ENCODE results near the gene FFAR2. TPM values are rescaled to one million over a fixed set of nuclear protein-coding genes. Genes with fewer than 3 reads are reported as not detected.

The FFAR2 gene
- total RNA-seq, 1 experiment from 2014 or later, result not detected

DNA sequence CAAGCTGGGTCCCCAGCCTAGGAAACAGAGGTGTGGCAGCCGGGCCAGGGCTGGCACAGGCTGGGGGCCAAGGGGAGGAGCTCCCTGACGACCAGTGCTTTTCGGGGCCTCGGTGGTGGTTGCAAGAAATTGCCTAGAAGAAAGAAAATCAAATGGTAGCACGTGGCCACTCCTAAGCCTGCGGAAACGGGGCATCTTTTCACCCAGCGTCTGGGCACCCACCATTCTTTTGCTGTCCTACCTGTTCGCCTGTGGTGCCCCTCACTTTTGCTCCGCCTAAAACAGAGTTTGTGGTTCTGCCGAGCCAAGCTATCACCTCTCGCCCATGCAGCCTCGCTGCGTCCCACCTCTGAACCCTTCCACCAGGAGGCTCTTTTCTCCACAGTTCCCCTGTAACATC lies 49.3 kb downstream of the FFAR2 start:
- H3K9me3 Mint-ChIP-seq, result no peaks in the 10 kb centered on the region
- no peak overlapping the region for H2BK15ac ChIP-seq (ENCODE audit: low read depth, low read length)
- H3T11ph ChIP-seq (ENCODE audit: low read length), result no peak overlapping the region
- H3K27me3 Mint-ChIP-seq (ENCODE audit: low read depth), result peaks cover 12% of the 10 kb centered on the region
- H3K27ac ChIP-seq (ENCODE audit: insufficient read length, low read depth, low read length), result no peak overlapping the region
- no peak for DNase-seq
- no peaks in the 10 kb centered on the region for H3K79me1 ChIP-seq (ENCODE audit: insufficient read depth, low read depth, low read length, poor library complexity, severe bottlenecking)
- H3K4ac ChIP-seq (ENCODE audit: low read depth, low read length), result no peak overlapping the region
- no peaks in the 10 kb centered on the region for H3K4me1 ChIP-seq (ENCODE audit: insufficient read depth, low read length)
- H3K9ac ChIP-seq (ENCODE audit: extremely low read depth, insufficient read length, low read length), result no peak overlapping the region
- H3K4me3 Mint-ChIP-seq, result no peak overlapping the region
- WGBS (ENCODE audit: extremely low coverage, insufficient read length, low lambda C conversion rate), result no CpG with 5 or more reads among the region's 14 CpGs
- H3K9me3 ChIP-seq (ENCODE audit: control insufficient read depth, low read depth, low read length), result no peaks in the 10 kb centered on the region
- H2AFZ ChIP-seq (ENCODE audit: low read length), result no peak overlapping the region
- H3K56ac ChIP-seq (ENCODE audit: insufficient read length, low read depth, low read length), result no peak overlapping the region
- no peak overlapping the region for H2AK5ac ChIP-seq (ENCODE audit: insufficient read length, low read length)
- no peaks in the 10 kb centered on the region for H3K79me2 ChIP-seq (ENCODE audit: insufficient read depth, low read length)
- H2BK12ac ChIP-seq (ENCODE audit: insufficient read length, low read depth, low read length), result no peak overlapping the region
- H3K18ac ChIP-seq (ENCODE audit: insufficient read length, low read depth, low read length), result no peak overlapping the region
- no peak overlapping the region for H2BK120ac ChIP-seq (ENCODE audit: low read depth, low read length, poor library complexity, severe bottlenecking)
- H3K23me2 ChIP-seq (ENCODE audit: insufficient read length, low read depth, low read length, poor library complexity, severe bottlenecking), result no peaks in the 10 kb centered on the region
- H3K27me3 ChIP-seq (ENCODE audit: insufficient read depth, low read length), result no peaks in the 10 kb centered on the region
- H4K5ac ChIP-seq (ENCODE audit: insufficient read length, low read depth, low read length), result no peak overlapping the region
- H3K4me2 ChIP-seq (ENCODE audit: insufficient read depth, insufficient read length, low read length), result no peak overlapping the region
- H3K14ac ChIP-seq (ENCODE audit: insufficient read depth, low read length), result no peak overlapping the region
- H4K8ac ChIP-seq (replicated peaks; ENCODE audit: insufficient read length, low read depth, low read length), result no peak overlapping the region
- peak overlapping the region in 1 of 3 experiments; percentile 90; a peak in 2 of 7 replicates for H3K27ac Mint-ChIP-seq
- no peak overlapping the region for H2BK5ac ChIP-seq (ENCODE audit: insufficient read length, low read length)
- H2BK20ac ChIP-seq (ENCODE audit: low read depth, low read length, poor library complexity, severe bottlenecking), result no peak overlapping the region
- no peaks in the 10 kb centered on the region for H4K20me1 ChIP-seq (ENCODE audit: control insufficient read depth, insufficient read depth, insufficient read length)
- H4K91ac ChIP-seq (ENCODE audit: insufficient read length, low read depth, low read length), result no peak overlapping the region
- TF ChIP-seq, protein P1, sequence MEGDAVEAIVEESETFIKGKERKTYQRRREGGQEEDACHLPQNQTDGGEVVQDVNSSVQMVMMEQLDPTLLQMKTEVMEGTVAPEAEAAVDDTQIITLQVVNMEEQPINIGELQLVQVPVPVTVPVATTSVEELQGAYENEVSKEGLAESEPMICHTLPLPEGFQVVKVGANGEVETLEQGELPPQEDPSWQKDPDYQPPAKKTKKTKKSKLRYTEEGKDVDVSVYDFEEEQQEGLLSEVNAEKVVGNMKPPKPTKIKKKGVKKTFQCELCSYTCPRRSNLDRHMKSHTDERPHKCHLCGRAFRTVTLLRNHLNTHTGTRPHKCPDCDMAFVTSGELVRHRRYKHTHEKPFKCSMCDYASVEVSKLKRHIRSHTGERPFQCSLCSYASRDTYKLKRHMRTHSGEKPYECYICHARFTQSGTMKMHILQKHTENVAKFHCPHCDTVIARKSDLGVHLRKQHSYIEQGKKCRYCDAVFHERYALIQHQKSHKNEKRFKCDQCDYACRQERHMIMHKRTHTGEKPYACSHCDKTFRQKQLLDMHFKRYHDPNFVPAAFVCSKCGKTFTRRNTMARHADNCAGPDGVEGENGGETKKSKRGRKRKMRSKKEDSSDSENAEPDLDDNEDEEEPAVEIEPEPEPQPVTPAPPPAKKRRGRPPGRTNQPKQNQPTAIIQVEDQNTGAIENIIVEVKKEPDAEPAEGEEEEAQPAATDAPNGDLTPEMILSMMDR (conservative IDR thresholded peaks at IDR 0.05), result 0 out of 3 replicates have a peak, but pooled peaks have one; percentile 17
- H3K4me1 Mint-ChIP-seq, result peaks cover 16 to 22% of the 10 kb centered on the region in 2 experiments
- H3K36me3 Mint-ChIP-seq (ENCODE audit: insufficient read depth in 1 of 3, low read depth in 3 of 3), result peaks cover 35 to 61% (median 56%) of the 10 kb centered on the region in 3 experiments; a peak in 6 of 7 replicates
- no peak overlapping the region for H3K23ac ChIP-seq (ENCODE audit: insufficient read length, low read depth, low read length)

Data from H9 (cell line).